NCI-H146 treated with DMSO at 0.1 percent for 48 hours (cell line): ENCODE data around the gene SLC16A2.

ENCODE experiments used
- DNase-seq: peaks from one replicate; lab custom pipeline; 2025; ENCODE audit not compliant: unreplicated experiment; lab: John Stamatoyannopoulos, UW

Gene SLC16A2

DNA sequence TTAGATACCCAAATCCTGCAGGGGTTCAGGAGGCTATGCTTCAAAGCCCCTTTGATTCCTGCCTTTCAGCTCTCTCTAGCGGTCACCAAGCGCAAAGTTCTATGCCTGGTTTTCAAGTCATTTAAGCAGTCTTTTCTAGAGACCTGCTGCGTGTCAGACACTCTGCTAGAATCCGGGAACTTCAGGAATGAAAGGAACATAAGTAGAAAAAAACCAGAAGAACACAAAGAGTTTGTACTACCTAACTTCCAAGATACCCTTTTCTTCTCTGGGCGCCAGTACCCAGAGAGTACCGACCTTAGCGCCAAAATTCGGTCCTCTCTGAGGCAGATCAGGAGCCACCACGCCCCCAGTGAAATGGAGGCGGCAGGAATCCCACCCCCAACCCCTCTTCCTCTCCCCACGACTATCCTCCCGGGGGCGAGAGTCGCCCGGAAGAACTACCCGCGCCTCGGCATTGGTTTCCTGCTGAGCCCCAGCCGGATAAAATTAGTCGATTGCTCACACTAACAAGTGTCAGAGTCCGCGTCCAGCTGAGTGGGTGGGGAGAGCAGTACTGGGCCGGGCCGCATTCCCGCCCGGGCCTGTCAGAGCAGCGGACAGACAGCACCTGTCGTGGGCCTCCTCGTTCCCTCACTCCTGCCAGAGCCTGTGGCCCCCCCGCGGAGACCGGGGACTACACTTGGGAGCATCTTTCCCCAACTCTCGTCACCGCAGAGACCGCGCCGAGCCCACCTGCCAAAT is 114.3 kb downstream of the SLC16A2 start:
- no peak for DNase-seq

DNA sequence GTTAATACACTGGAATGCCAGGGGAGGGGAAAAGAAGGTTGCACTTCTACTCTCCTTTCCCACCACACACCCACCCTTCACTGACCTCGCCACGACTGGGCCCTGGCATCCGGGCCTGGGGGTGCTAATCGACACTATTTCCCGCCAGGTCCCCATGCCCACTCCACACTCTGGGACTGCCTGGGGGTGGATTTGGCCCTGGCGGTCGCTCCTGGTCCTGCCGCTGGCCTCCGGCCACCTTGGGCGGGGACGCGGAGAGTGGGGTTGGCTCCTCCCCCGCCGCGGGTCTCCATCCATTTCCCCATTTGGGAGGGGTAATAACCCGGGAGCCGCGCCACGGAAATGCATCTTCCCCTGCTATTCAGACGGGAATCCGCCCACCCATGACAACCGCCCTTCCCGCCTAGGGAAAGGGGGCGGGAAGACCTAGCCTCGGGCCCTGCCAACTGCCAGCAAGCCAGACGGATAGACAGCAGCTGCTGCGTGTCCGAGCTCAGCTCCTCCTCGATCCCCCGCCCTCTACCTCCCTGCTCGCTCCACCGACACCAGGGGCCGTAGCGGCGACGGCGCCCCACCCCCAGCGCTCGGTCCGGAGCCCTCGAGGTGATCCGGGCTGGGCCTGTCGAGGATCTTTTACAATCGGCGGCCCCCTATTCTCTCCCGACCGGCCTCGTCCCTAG is 115.0 kb downstream of the SLC16A2 start:
- DNase-seq = peak; percentile 60

DNA sequence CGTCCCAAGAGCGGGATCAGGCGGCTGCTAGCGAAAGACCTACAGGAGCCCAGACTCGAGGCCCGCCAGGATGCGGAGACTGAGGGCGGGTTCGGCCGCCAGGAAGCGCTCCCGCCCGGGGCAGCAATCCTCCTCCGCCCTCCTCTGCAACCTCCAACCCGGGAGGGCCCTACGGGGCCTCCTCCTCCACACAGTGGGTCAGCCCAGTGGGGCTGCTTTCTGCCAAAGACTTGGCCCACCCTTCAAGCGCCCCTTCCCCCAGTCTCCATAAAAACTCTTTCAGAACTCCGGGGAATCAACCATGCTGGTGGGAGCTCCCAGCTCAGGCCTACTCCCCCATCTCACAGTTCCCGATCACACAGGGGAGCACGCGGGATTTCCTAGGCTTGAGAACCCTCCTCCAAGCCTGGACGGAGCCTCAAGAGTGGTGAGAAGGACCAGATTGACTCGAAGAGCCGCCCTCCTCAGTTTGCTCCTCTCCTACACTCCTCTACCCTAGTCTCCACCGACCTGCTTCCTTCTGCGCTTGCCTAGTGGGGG is 115.6 kb downstream of the SLC16A2 start:
- no peak for DNase-seq

GRCh38 chrX:74540635-74541249 is 119.4 kb downstream of the SLC16A2 start:
- DNase-seq = no peak

GRCh38 chrX:74545880-74546523 is 124.7 kb downstream of the SLC16A2 start:
- no peak for DNase-seq

- DNase-seq = no peak
These were observed 125.7 kb downstream of the SLC16A2 start for GRCh38 chrX:74546984-74547383.

DNA sequence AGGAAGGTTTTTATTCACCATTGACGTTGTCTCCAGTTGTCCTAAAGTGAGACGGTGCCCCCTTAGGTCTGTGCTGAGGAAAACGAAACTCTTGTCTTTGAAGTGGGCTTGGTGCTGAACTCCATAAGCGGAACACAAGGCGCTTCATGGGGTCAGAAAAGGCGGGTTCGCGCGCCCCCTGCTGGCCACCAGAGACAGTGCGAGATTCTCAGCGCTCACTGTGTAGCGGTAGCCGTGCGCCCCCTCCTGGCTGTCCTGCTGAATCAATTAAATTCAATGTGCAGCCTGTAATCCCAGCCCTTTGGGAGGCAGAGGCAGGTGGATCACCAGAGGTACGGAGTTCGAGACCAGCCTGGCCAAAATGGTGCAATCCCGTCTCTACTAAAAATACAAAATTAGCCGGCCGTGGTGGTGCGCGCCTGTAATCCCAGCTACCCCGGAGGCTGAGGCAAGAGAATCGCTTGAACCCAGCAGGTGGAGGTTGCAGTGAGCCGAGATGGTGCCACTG is 129.1 kb downstream of the SLC16A2 start:
- peak; percentile 58 for DNase-seq

- DNase-seq = no peak
These were observed 130.6 kb downstream of the SLC16A2 start for GRCh38 chrX:74551934-74552333.

DNA sequence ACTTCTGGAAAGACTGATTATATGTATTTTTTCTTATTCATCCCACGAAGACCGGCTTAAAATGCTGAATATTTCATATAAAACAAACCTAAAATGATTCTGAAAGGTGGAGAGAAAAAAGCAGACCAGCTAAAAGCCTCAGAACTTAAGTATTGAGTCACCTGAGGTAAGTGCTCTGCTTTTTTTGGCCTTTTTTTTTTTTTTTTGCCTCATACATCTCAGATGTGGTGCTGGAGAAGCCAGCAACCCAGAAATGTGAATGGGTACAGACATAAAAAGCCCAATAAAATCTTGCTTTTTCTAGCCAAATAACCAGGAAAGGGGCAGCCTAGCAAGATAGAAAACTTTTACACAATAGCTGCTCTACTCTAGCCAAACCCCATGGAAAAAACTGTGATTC is 136.1 kb downstream of the SLC16A2 start:
- DNase-seq = no peak

DNA sequence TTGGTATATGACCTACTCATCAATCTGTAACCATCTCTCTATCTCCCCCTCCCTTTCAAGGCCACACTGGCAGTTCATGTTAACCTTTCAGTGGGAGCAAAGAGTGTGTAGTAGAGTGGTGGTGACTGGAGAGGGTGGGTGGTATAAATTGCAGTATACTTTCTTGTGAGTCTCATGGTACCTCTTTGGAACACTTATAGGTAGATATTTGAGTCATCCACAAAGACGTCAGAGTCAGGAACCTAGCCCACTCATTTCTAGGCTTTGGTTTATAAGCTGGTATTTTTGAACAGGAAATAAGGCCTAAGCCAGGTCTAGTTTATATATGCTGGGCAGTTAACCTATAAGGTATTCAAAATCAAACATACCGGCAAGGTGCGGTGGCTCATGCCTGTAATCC is 156.8 kb downstream of the SLC16A2 start:
- DNase-seq = no peak

DNA sequence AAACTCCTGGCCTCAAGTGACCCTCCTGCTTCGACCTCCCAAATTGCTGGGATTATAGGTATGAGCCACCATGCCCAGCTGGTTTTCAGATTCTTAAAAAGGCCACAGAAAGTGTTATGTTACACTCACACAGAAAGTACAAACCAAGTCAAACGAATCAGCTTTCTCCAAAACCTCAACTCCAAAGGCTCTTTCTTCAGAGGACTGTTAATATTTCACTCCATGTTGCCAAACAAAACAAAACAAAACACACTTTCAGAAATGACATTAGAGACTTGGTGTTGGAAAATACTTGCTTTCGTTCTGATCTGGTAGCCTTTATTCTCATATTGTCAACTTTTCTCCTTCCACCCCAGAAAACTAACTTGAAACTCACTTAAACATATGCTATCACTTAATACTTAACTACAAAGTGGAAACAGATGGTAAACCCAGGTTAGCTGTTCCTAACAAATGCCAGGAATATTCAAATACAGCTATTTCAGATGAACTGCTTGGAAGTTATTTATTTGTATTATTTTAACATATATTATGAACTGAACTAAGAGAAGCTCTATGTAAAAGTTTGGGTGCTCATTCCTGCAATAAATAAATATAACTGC is 158.4 kb downstream of the SLC16A2 start:
- no peak for DNase-seq
